ENCODE data around the gene C16orf74.

C16orf74 gene

GRCh38 chr16:85688586-85689284 is 62.2 kb downstream of the C16orf74 start, which contains the start of gene GINS2:
GINS2 (minus strand) TSS chr16:85688954; CDS start chr16:85688898, 56 bp downstream.
- H3K4me3 ChIP-seq (ENCODE audit: low read length in 2 of 2): peak within 1 kb of the TSS; percentile 74
- H3K9ac ChIP-seq (ENCODE audit: low read depth in 1 of 2, low read length in 2 of 2): peak within 1 kb of the TSS in 1 of 2 donors; percentile 48
- H3K27ac ChIP-seq (ENCODE audit: low read depth in 2 of 2, low read length in 2 of 2): peak within 1 kb of the TSS in 1 of 2 donors; percentile 43
- no peaks in the 10 kb centered on the region for H3K27me3 ChIP-seq (ENCODE audit: control insufficient read depth in 2 of 2, insufficient read depth in 2 of 2, low read length in 2 of 2)
- H3K4me1 ChIP-seq (ENCODE audit: control insufficient read depth in 2 of 2, insufficient read depth in 2 of 2, low read length in 2 of 2): peaks cover 9 to 15% of the 10 kb centered on the region in 2 donors
- no peaks in the 10 kb centered on the region for H3K36me3 ChIP-seq (ENCODE audit: control insufficient read depth in 2 of 2, insufficient read depth in 2 of 2, low read length in 2 of 2)
- no peaks in the 10 kb centered on the region for H3K9me3 ChIP-seq (ENCODE audit: control insufficient read depth in 2 of 2, low read length in 2 of 2)

GRCh38 chr16:85687651-85688471 is 63.0 kb downstream of the C16orf74 start:
- Histone ChIP-seq H3K9me3 (ENCODE audit: control insufficient read depth in 2 of 2, low read length in 2 of 2) (no peaks in the 10 kb centered on the region), H3K27ac (ENCODE audit: low read depth in 2 of 2, low read length in 2 of 2) (peak overlapping the region in 1 of 2 donors; percentile 43), H3K4me1 (ENCODE audit: control insufficient read depth in 2 of 2, insufficient read depth in 2 of 2, low read length in 2 of 2) (peaks cover 9 to 15% of the 10 kb centered on the region in 2 donors), H3K4me3 (ENCODE audit: low read length in 2 of 2) (peak overlapping the region; percentile 74), H3K27me3 (ENCODE audit: control insufficient read depth in 2 of 2, insufficient read depth in 2 of 2, low read length in 2 of 2) (no peaks in the 10 kb centered on the region), H3K9ac (ENCODE audit: low read depth in 1 of 2, low read length in 2 of 2) (peak overlapping the region in 1 of 2 donors; percentile 48), H3K36me3 (ENCODE audit: control insufficient read depth in 2 of 2, insufficient read depth in 2 of 2, low read length in 2 of 2) (no peaks in the 10 kb centered on the region)

DNA sequence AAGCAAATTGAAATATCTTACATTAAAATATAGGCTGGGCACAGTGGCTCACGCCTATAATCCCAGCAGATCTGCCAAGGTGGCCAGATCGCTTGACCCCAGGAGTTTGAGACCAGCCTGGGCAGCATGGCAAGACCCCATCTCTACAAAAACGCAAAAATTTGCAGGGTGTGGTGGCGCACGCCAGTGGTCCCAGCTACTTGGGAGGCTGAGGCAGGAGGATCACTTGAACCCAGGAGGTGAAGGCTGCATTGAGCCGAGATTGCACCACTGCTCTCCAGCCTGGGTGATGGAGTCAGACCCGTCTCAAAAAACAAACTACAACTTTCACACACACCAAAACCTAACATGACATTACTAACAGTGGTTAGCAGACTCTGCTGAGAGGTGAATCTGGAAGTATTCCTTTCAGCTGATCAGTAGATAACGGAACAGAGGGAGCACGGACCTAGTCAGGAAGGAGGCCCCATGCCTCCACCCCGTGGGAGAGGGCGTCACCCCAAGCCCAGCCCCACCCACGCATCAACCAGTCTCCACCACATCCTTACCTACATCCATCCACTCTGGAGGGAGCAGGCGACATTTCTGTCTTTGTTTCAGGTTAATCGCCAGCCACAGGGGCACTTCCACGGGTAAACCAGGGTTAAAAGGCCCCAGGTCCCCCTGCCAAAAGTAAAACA is 63.8 kb downstream of the C16orf74 start:
- Histone ChIP-seq H3K9ac (ENCODE audit: low read depth in 1 of 2, low read length in 2 of 2) (no peak overlapping the region), H3K27me3 (ENCODE audit: control insufficient read depth in 2 of 2, insufficient read depth in 2 of 2, low read length in 2 of 2) (no peaks in the 10 kb centered on the region), H3K9me3 (ENCODE audit: control insufficient read depth in 2 of 2, low read length in 2 of 2) (no peaks in the 10 kb centered on the region), H3K4me1 (ENCODE audit: control insufficient read depth in 2 of 2, insufficient read depth in 2 of 2, low read length in 2 of 2) (peaks cover 9 to 15% of the 10 kb centered on the region in 2 donors), H3K36me3 (ENCODE audit: control insufficient read depth in 2 of 2, insufficient read depth in 2 of 2, low read length in 2 of 2) (no peaks in the 10 kb centered on the region), H3K4me3 (ENCODE audit: low read length in 2 of 2) (peak overlapping the region in 1 of 2 donors; percentile 37), H3K27ac (ENCODE audit: low read depth in 2 of 2, low read length in 2 of 2) (no peak overlapping the region)

DNA sequence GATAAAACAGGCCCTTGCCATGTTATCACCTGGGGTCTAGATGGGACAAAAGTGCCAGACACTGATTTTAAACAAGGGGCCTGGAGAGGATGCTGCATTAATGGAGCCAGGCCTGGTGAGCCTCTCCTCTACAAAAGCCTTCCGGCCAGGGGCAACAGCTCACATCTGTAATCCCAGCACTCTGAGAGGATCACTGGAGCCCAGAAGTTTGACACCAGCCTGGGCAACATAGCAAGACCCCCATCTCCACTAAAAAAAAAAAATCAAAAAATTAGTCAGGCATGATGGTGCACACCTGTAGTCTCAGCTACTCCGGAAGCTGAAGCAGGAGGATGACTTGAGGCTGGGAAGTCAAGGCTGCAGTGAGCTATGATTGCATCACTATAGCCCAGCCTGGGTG is 65.6 kb downstream of the C16orf74 start:
- no peaks in the 10 kb centered on the region for H3K9me3 ChIP-seq (ENCODE audit: control insufficient read depth in 2 of 2, low read length in 2 of 2)
- no peaks in the 10 kb centered on the region for H3K36me3 ChIP-seq (ENCODE audit: control insufficient read depth in 2 of 2, insufficient read depth in 2 of 2, low read length in 2 of 2)
- no peak overlapping the region for H3K9ac ChIP-seq (ENCODE audit: low read depth in 1 of 2, low read length in 2 of 2)
- peaks cover 20 to 27% of the 10 kb centered on the region in 2 donors for H3K4me1 ChIP-seq (ENCODE audit: control insufficient read depth in 2 of 2, insufficient read depth in 2 of 2, low read length in 2 of 2)
- no peak overlapping the region for H3K27ac ChIP-seq (ENCODE audit: low read depth in 2 of 2, low read length in 2 of 2)
- no peak overlapping the region for H3K4me3 ChIP-seq (ENCODE audit: low read length in 2 of 2)
- no peaks in the 10 kb centered on the region for H3K27me3 ChIP-seq (ENCODE audit: control insufficient read depth in 2 of 2, insufficient read depth in 2 of 2, low read length in 2 of 2)

DNA sequence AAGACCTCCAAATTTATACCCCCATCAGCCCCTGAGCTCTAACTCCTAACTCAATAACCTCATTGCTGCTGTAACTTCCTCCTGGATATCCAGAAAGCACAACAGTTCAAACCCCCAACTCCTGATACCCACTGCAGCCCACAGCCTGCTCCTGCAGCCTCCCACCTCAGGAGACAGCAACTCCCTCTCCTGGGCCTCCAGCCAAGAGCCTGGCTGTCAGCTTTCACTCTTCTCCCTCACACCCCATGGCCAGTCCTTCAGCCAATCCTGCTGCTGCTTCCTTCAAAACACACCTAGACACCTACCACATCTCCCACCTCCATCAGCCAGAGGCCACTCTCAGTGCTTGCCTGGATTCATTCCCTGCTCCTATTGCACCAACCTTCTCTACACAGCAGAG is 67.5 kb downstream of the C16orf74 start:
- no peaks in the 10 kb centered on the region for H3K9me3 ChIP-seq (ENCODE audit: control insufficient read depth in 2 of 2, low read length in 2 of 2)
- H3K4me3 ChIP-seq (ENCODE audit: low read length in 2 of 2): no peak overlapping the region
- H3K4me1 ChIP-seq (ENCODE audit: control insufficient read depth in 2 of 2, insufficient read depth in 2 of 2, low read length in 2 of 2): peaks cover 12 to 32% of the 10 kb centered on the region in 2 donors
- H3K9ac ChIP-seq (ENCODE audit: low read depth in 1 of 2, low read length in 2 of 2): no peak overlapping the region
- H3K36me3 ChIP-seq (ENCODE audit: control insufficient read depth in 2 of 2, insufficient read depth in 2 of 2, low read length in 2 of 2): peaks cover 2 to 4% of the 10 kb centered on the region in 2 donors
- H3K27ac ChIP-seq (ENCODE audit: low read depth in 2 of 2, low read length in 2 of 2): no peak overlapping the region
- H3K27me3 ChIP-seq (ENCODE audit: control insufficient read depth in 2 of 2, insufficient read depth in 2 of 2, low read length in 2 of 2): no peaks in the 10 kb centered on the region

- Histone ChIP-seq H3K27ac (ENCODE audit: low read depth in 2 of 2, low read length in 2 of 2) (no peak overlapping the region), H3K4me3 (ENCODE audit: low read length in 2 of 2) (no peak overlapping the region), H3K9ac (ENCODE audit: low read depth in 1 of 2, low read length in 2 of 2) (no peak overlapping the region), H3K9me3 (ENCODE audit: control insufficient read depth in 2 of 2, low read length in 2 of 2) (no peaks in the 10 kb centered on the region), H3K36me3 (ENCODE audit: control insufficient read depth in 2 of 2, insufficient read depth in 2 of 2, low read length in 2 of 2) (peaks cover 4 to 7% of the 10 kb centered on the region in 2 donors), H3K27me3 (ENCODE audit: control insufficient read depth in 2 of 2, insufficient read depth in 2 of 2, low read length in 2 of 2) (no peaks in the 10 kb centered on the region), H3K4me1 (ENCODE audit: control insufficient read depth in 2 of 2, insufficient read depth in 2 of 2, low read length in 2 of 2) (peaks cover 12 to 32% of the 10 kb centered on the region in 2 donors)
Observed at GRCh38 chr16:85682516-85682915, 68.4 kb downstream of the C16orf74 start.

- H3K4me1 ChIP-seq (ENCODE audit: control insufficient read depth in 2 of 2, insufficient read depth in 2 of 2, low read length in 2 of 2): peaks cover 12 to 26% of the 10 kb centered on the region in 2 donors
- H3K9me3 ChIP-seq (ENCODE audit: control insufficient read depth in 2 of 2, low read length in 2 of 2): no peaks in the 10 kb centered on the region
- peak overlapping the region in 1 of 2 donors; percentile 19 for H3K9ac ChIP-seq (ENCODE audit: low read depth in 1 of 2, low read length in 2 of 2)
- H3K36me3 ChIP-seq (ENCODE audit: control insufficient read depth in 2 of 2, insufficient read depth in 2 of 2, low read length in 2 of 2): peaks cover 4 to 16% of the 10 kb centered on the region in 2 donors
- H3K4me3 ChIP-seq (ENCODE audit: low read length in 2 of 2): no peak overlapping the region
- H3K27ac ChIP-seq (ENCODE audit: low read depth in 2 of 2, low read length in 2 of 2): peak overlapping the region; percentile 26 to 30
- H3K27me3 ChIP-seq (ENCODE audit: control insufficient read depth in 2 of 2, insufficient read depth in 2 of 2, low read length in 2 of 2): no peaks in the 10 kb centered on the region
Observed at GRCh38 chr16:85681255-85681654, 69.6 kb downstream of the C16orf74 start.

- Histone ChIP-seq H3K36me3 (ENCODE audit: control insufficient read depth in 2 of 2, insufficient read depth in 2 of 2, low read length in 2 of 2) (peaks cover 4 to 23% of the 10 kb centered on the region in 2 donors), H3K27ac (ENCODE audit: low read depth in 2 of 2, low read length in 2 of 2) (peak overlapping the region in 1 of 2 donors; percentile 26), H3K4me1 (ENCODE audit: control insufficient read depth in 2 of 2, insufficient read depth in 2 of 2, low read length in 2 of 2) (peaks cover 12 to 26% of the 10 kb centered on the region in 2 donors)
Observed at GRCh38 chr16:85680352-85680944, 70.4 kb downstream of the C16orf74 start.

GRCh38 chr16:85679870-85680269 is 71.0 kb downstream of the C16orf74 start:
- Histone ChIP-seq H3K9me3 (ENCODE audit: control insufficient read depth in 2 of 2, low read length in 2 of 2) (no peaks in the 10 kb centered on the region), H3K4me1 (ENCODE audit: control insufficient read depth in 2 of 2, insufficient read depth in 2 of 2, low read length in 2 of 2) (peaks cover 12 to 26% of the 10 kb centered on the region in 2 donors), H3K36me3 (ENCODE audit: control insufficient read depth in 2 of 2, insufficient read depth in 2 of 2, low read length in 2 of 2) (peaks cover 9 to 29% of the 10 kb centered on the region in 2 donors), H3K4me3 (ENCODE audit: low read length in 2 of 2) (no peak overlapping the region), H3K27me3 (ENCODE audit: control insufficient read depth in 2 of 2, insufficient read depth in 2 of 2, low read length in 2 of 2) (no peaks in the 10 kb centered on the region), H3K9ac (ENCODE audit: low read depth in 1 of 2, low read length in 2 of 2) (no peak overlapping the region), H3K27ac (ENCODE audit: low read depth in 2 of 2, low read length in 2 of 2) (no peak overlapping the region)

More at GRCh38 chr16:85680352-85680944, 70.4 kb downstream of the C16orf74 start:
- Histone ChIP-seq H3K9me3 (ENCODE audit: control insufficient read depth in 2 of 2, low read length in 2 of 2) (no peaks in the 10 kb centered on the region), H3K4me3 (ENCODE audit: low read length in 2 of 2) (no peak overlapping the region), H3K9ac (ENCODE audit: low read depth in 1 of 2, low read length in 2 of 2) (no peak overlapping the region), H3K27me3 (ENCODE audit: control insufficient read depth in 2 of 2, insufficient read depth in 2 of 2, low read length in 2 of 2) (no peaks in the 10 kb centered on the region)

All from mucosa of rectum (tissue), 2 donors.